8988T (cell line): Measurements from ENCODE around the gene FBXW4.
"Not testable (repeated sequence)": the region's sequence is repeated elsewhere in the genome, so short reads cannot be mapped to it uniquely, and the experiment has no call there.

Source experiments
- DNase-seq: peaks from one replicate; pipeline ENCODE4 v3.0.0; 2011

Gene FBXW4

GRCh38 chr10:101651336-101651735 is 43.6 kb downstream of the FBXW4 start:
- DNase-seq, result no peak

- no peak for DNase-seq
Observed at GRCh38 chr10:101650863-101651262, 44.1 kb downstream of the FBXW4 start.

- DNase-seq, result no peak
Observed at GRCh38 chr10:101649525-101650085, 45.4 kb downstream of the FBXW4 start.

- DNase-seq, result no peak
Observed at GRCh38 chr10:101647255-101647654, 47.7 kb downstream of the FBXW4 start.

- no peak for DNase-seq
Observed at GRCh38 chr10:101646364-101646763, 48.6 kb downstream of the FBXW4 start.

GRCh38 chr10:101645659-101646058 is 49.3 kb downstream of the FBXW4 start:
- no peak for DNase-seq

GRCh38 chr10:101644002-101644401 is 51.0 kb downstream of the FBXW4 start:
- no peak for DNase-seq

- no peak for DNase-seq
Observed at GRCh38 chr10:101643546-101643945, 51.4 kb downstream of the FBXW4 start.

GRCh38 chr10:101639141-101639900 is 55.6 kb downstream of the FBXW4 start:
- no peak for DNase-seq

GRCh38 chr10:101633510-101633909 is 61.5 kb downstream of the FBXW4 start:
- DNase-seq, result not testable (repeated sequence)

GRCh38 chr10:101631821-101632475 is 63.0 kb downstream of the FBXW4 start:
- DNase-seq, result no peak

GRCh38 chr10:101630633-101630920 is 64.4 kb downstream of the FBXW4 start:
- DNase-seq, result no peak

- DNase-seq, result no peak
Observed at GRCh38 chr10:101629837-101630632, 64.9 kb downstream of the FBXW4 start.

GRCh38 chr10:101625821-101626412 is 69.1 kb downstream of the FBXW4 start:
- no peak for DNase-seq

- DNase-seq, result no peak
Observed at GRCh38 chr10:101624526-101625102, 70.4 kb downstream of the FBXW4 start.

- DNase-seq, result no peak
Observed at GRCh38 chr10:101623528-101623927, 71.4 kb downstream of the FBXW4 start.

- no peak for DNase-seq
Observed at GRCh38 chr10:101619983-101620382, 75.0 kb downstream of the FBXW4 start.

GRCh38 chr10:101618871-101619270 is 76.1 kb downstream of the FBXW4 start:
- no peak for DNase-seq

GRCh38 chr10:101617824-101618568 is 77.0 kb downstream of the FBXW4 start:
- DNase-seq, result no peak

GRCh38 chr10:101617102-101617823 is 77.7 kb downstream of the FBXW4 start:
- no peak for DNase-seq

- DNase-seq, result no peak
Observed at GRCh38 chr10:101616415-101617101, 78.4 kb downstream of the FBXW4 start.
